Esophagus squamous epithelium (tissue), 4 donors: ENCODE results near the gene TGFB1.

ENCODE experiments used
- CTCF ChIP-seq, 6 experiments: fragments of 450-650 bp in 4 of 6; fragments of 200-600 bp in 2 of 6; sonication (generic) in 2 of 6; IDR thresholded peaks; one replicate each; pipeline ENCODE4 v1.5.1; 2016 to 2019; ENCODE audit warnings: antibody characterized with exemption in 6 of 6, mild to moderate bottlenecking in 4 of 6, moderate library complexity in 4 of 6
- POLR2A ChIP-seq, 4 donors: fragments of 450-650 bp; IDR thresholded peaks; one replicate each; pipeline ENCODE4 v1.6.1; 2017; ENCODE audit warnings: antibody characterized with exemption in 4 of 4, mild to moderate bottlenecking in 4 of 4, moderate library complexity in 3 of 4

GRCh38 chr19:41307954-41308449 is 45.7 kb downstream of the TGFB1 start:
- TF ChIP-seq CTCF (IDR thresholded peaks at IDR 0.05) (no peak), POLR2A (IDR thresholded peaks at IDR 0.05) (no peak)
